Cerebellar cortex (tissue), 1 donor: ENCODE measurements around the gene NR6A1.
A peak's percentile ranks its signal among the peaks of the same experiment; 100 is the strongest.
"Not testable (repeated sequence)": the region's sequence is repeated elsewhere in the genome, so short reads cannot be mapped to it uniquely, and the experiment has no call there.

Source experiments
- DNase-seq: peaks from one replicate; pipeline ENCODE4 v3.0.0-alpha.2; 2015; ENCODE audit warnings: low spot score

The NR6A1 gene

GRCh38 chr9:124615840-124616239, 155.3 kb downstream of the NR6A1 start:
- not testable (repeated sequence) for DNase-seq

GRCh38 chr9:124615100-124615742, 155.9 kb downstream of the NR6A1 start:
- DNase-seq, result no peak

GRCh38 chr9:124613849-124614248, 157.3 kb downstream of the NR6A1 start:
- no peak for DNase-seq

DNA sequence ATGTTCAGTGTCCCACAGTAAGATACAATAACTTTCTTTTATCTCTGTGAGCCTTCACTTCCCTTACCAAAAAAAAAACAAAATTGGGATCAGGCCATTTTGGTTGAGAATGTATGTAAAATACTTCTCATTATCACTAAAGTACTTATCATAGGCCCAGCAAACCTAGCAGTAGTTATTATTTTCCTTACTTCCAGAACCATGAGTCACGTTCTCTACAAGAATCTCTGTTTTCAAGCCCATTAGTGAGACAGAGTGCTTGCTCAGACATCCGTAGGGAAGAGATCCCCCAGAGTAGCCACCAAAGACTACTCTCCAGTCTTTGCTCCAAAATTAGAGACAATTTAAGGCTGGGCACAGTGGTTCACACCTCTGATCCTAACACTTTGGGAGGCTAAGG, 160.0 kb downstream of the NR6A1 start:
- no peak for DNase-seq

DNA sequence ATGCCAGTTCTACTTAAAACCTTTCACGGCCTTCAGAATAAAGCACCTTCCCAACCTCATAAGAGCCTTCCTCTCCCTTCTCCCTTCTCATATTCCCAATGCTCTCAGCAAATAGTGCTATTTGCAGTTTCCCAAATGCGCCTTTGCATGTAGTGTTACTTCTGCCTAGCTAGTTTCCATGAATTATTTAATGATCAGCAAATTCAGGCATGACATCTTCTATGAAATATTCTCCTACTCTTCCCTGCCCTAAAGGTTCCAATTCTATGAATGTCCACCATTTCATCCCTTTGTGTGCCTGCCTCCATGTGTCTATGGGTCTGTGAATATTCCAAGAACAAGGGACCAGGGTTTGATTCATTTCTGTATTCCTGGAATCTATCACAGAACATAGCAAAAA, 165.1 kb downstream of the NR6A1 start:
- DNase-seq, result no peak

DNA sequence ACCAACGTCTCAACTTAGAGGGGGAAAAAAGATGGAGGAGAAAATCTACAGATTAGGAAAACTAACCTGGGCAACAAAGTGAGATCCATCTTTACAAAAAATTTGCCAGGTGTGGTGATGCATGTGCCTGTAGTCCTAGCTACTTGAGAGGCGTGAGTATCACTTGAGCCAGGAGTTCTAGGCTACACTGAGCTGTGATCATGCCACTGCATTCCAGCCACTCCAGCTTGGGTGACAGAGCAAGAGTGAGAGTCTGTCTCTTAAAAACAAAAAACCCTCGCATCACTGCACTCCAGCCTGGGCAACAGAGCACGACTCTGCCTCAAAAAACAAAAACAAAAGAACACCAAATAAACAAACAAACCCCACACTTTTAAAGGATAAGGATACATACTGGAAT, 165.9 kb downstream of the NR6A1 start:
- DNase-seq, result no peak

DNA sequence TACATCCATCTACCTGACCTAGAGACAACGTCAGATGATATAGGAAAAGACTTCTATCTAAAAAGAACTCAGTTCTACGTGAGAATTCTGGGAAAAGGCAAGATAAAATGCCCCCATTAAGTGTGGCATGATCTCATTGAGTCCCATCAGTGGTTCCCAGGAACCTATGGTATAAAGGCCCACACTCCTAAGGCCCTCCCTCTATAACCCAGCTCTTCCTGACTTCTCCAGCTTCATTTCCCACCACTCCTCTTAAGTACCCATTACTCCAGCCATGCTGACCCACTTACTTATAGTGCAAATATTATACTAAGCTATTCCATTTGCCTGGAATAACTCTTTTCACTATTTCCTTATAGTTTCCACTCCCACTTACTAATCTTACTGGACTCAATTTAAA, 168.5 kb downstream of the NR6A1 start:
- DNase-seq, result no peak

DNA sequence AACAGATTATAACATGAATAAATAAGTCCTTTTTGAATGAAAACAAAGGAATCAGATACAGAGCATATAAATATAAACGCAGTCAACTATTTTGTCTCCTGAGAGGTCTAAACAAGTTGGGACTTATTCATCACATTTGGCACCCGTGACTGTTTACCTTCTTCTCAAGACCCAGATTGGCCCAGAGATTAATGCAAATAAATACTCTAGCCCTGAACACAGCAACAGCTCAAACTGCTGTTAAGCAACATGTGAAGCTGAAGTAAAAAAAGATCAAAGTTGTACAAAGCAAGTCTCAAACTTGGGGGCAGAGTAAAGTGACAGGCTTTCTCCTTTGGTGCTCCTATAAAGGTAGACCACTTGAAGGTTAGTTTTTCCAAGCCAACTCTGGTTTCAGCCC, 168.9 kb downstream of the NR6A1 start:
- DNase-seq, result no peak

DNA sequence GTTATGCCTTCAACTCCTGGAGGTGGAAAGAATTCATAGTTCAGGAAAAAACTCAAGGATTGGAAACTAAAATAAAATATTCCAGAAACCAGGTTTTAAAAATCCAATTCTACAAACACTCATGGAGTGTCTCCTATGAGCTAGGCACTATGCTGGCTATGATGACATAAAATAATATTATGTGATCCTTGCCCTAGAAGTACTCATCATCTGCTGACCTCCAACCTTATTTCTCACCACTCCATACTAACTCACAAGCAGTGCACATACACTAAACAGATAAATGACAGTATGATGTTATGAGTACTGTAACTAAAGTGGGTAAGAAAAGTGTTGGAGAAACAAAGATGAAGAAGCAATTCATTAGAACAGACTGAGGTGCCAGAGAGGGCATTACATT, 170.7 kb downstream of the NR6A1 start:
- no peak for DNase-seq

- no peak for DNase-seq
Observed at GRCh38 chr9:124599121-124599795, 171.9 kb downstream of the NR6A1 start.

- DNase-seq, result no peak
Observed at GRCh38 chr9:124598048-124598447, 173.1 kb downstream of the NR6A1 start.

DNA sequence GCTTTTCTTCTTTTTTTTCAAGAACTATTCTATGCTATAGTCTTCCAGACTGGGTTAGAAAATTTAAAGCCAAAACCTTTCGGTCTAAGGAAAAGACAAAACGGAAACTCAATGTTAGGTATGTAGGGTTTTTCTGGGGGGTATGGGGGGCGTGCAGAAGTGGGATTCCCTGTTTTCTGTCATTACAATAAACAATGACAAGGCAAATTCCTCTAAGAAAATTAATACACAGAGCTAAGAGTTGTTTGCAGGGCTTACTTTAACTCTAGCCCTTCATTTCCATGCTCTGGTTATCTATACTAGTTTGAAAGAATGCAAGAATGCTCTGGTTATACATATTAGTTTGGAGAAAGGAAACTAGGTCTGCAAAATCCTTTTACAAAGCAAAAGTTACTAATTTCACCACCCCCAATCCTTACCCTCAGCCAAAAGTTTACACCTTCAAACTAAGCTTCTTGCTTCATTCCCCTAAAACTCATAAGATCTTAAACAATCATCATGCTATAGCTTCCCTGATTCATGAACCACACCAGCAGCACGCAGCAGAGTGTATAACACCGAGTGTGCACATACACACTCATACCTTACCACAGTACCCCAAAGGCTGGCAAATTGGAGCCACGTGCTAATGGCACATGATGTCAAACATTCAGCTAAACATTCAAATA, 174.8 kb downstream of the NR6A1 start:
- DNase-seq, result no peak

GRCh38 chr9:124595743-124596142, 175.4 kb downstream of the NR6A1 start:
- DNase-seq, result peak; percentile 24

- no peak for DNase-seq
Observed at GRCh38 chr9:124594673-124595072, 176.4 kb downstream of the NR6A1 start.

DNA sequence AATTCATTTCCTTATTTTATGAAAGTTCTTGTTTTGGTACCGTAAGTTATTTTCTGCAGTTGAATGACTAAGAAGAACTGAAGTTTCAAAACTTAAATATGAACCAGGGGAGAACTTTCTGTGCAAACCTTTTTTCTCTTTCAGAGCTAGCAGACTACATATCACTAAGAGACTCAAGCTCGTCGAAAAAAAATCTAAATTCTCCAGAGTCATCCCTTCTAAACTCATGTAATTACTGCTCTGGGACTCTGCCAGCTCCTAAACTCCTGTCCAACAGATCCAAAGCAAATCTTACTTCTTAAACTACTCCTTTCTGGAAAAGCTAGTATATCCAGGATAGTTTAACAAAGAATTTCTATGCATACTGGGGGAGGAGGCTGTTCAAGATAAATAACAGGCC, 176.9 kb downstream of the NR6A1 start:
- no peak for DNase-seq

- DNase-seq, result no peak
Observed at GRCh38 chr9:124593651-124594058, 177.5 kb downstream of the NR6A1 start.

DNA sequence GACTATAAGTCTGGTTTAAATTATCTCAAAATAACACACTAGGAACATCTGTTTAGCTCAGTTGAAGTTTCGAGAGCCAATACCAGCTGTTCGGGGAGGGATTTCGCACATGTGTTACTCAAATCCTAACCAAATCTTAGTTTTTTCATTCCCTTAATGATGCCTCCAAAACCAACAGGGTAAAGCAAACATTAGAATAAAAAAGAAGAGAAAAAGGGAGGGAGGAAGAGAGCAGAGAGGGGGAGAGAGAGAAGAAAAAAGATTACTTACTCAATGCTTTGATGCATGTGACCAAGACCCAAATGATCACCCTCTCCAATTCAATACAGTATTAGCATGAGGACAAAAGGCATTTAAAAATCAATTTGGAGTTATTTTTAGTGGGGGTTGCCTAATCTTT, 177.9 kb downstream of the NR6A1 start:
- DNase-seq, result no peak

- no peak for DNase-seq
Observed at GRCh38 chr9:124590889-124591641, 180.0 kb downstream of the NR6A1 start.

- no peak for DNase-seq
Observed at GRCh38 chr9:124584631-124585030, 186.5 kb downstream of the NR6A1 start.

GRCh38 chr9:124583134-124583533, 188.0 kb downstream of the NR6A1 start:
- DNase-seq, result no peak

DNA sequence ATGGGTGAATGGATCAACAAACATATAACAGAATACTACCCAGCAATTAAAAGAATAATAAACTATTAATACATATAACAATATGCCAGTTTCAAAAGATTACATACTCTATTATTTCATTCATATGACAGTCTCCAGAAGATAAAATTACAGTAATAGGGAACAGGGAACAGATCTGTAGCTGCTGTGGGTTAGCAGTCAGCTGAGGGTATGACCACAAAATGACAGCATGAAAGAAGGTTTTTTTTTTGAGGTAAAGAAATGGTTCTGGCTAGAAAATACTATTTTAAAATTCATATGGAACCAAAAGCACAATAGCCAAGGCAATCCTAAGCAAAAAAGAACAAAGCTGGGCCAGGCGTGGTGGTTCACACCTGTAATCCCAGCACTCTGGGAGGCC, 190.9 kb downstream of the NR6A1 start:
- no peak for DNase-seq

GRCh38 chr9:124576751-124577150, 194.4 kb downstream of the NR6A1 start:
- no peak for DNase-seq
